SU-DHL-6 (cell line): Measurements from ENCODE around the gene SH3BP5.

Experiments
- H2AFZ ChIP-seq: fragments of 200-600 bp; sonication (generic); 2 replicates; pipeline ENCODE4 v1.6.1; 2014; ENCODE audit warnings: low read depth, mild to moderate bottlenecking, moderate library complexity, mixed read lengths, antibody characterized with exemption, low read length; ENCODE audit not compliant: severe bottlenecking
- H3F3A ChIP-seq: fragments of 200-600 bp; shearing (Covaris generic); 2 replicates; pipeline ENCODE4 v1.6.0; 2016; ENCODE audit warnings: antibody characterized with exemption, mild to moderate bottlenecking; ENCODE audit not compliant: insufficient read depth
- H3K27ac ChIP-seq: fragments of 200-600 bp; sonication (generic); 2 replicates; pipeline ENCODE4 v1.5.1; 2016; ENCODE audit warnings: low read depth, mild to moderate bottlenecking, low read length, moderate library complexity, mixed read lengths
- H3K27me3 ChIP-seq: fragments of 200-600 bp; sonication (generic), shearing (Covaris generic); 2 replicates; pipeline ENCODE4 v1.6.0; 2014; ENCODE audit warnings: mild to moderate bottlenecking, low read length
- H3K36me3 ChIP-seq: fragments of 200-600 bp; sonication (generic); 2 replicates; pipeline ENCODE4 v1.6.1; 2014; ENCODE audit warnings: mild to moderate bottlenecking, low read length, mixed read lengths
- H3K4me2 ChIP-seq: fragments of 300-600, 200-600 bp; shearing (Covaris generic), sonication (generic); 2 replicates; pipeline ENCODE4 v1.6.0; 2014; ENCODE audit warnings: low read length, low read depth, mild to moderate bottlenecking; ENCODE audit not compliant: poor library complexity, severe bottlenecking
- H3K4me3 ChIP-seq: fragments of 200-600 bp; sonication (generic); 2 replicates; pipeline ENCODE4 v1.5.1; 2014; ENCODE audit warnings: antibody characterized with exemption, low read length, mild to moderate bottlenecking, mixed read lengths; ENCODE audit not compliant: insufficient read depth, poor library complexity, severe bottlenecking
- H3K79me2 ChIP-seq: fragments of 200-600 bp; sonication (generic); 2 replicates; pipeline ENCODE4 v1.6.1; 2014; ENCODE audit warnings: mild to moderate bottlenecking, low read length, moderate library complexity; ENCODE audit not compliant: insufficient read depth
- H3K9ac ChIP-seq: fragments of 200-600 bp; sonication (generic); 2 replicates; pipeline ENCODE4 v1.7.0; 2014; ENCODE audit warnings: mild to moderate bottlenecking, low read length
- H3K9me2 ChIP-seq: fragments of 200-600 bp; sonication (generic); replicated peaks from 2 replicates; pipeline ENCODE4 v1.6.1; 2014; ENCODE audit warnings: low read length; ENCODE audit not compliant: insufficient read depth
- H3K9me3 ChIP-seq: fragments of 200-600 bp; sonication (generic); 2 replicates; pipeline ENCODE4 v1.6.1; 2014; ENCODE audit warnings: low read length, mixed read lengths; ENCODE audit not compliant: insufficient read depth
- H4K20me1 ChIP-seq: fragments of 200-600 bp; sonication (generic); 2 replicates; pipeline ENCODE4 v1.6.1; 2014; ENCODE audit warnings: low read depth, mild to moderate bottlenecking, antibody characterized with exemption, low read length, moderate library complexity, mixed read lengths
- CTCF ChIP-seq: fragments of 200-600 bp; sonication (generic); IDR thresholded peaks from one replicate; pipeline ENCODE4 v1.5.1; 2017; ENCODE audit warnings: antibody characterized with exemption, mild to moderate bottlenecking, low read length, moderate library complexity; ENCODE audit not compliant: insufficient read depth, poor library complexity, severe bottlenecking
- EZH2phosphoT487 ChIP-seq: fragments of 200-600 bp; sonication (generic), shearing (Covaris generic); conservative IDR thresholded peaks from 2 replicates; pipeline ENCODE4 v1.6.1; 2018; ENCODE audit warnings: mild to moderate bottlenecking, antibody characterized with exemption, low read length, moderate library complexity, mixed read lengths

SH3BP5 gene

DNA sequence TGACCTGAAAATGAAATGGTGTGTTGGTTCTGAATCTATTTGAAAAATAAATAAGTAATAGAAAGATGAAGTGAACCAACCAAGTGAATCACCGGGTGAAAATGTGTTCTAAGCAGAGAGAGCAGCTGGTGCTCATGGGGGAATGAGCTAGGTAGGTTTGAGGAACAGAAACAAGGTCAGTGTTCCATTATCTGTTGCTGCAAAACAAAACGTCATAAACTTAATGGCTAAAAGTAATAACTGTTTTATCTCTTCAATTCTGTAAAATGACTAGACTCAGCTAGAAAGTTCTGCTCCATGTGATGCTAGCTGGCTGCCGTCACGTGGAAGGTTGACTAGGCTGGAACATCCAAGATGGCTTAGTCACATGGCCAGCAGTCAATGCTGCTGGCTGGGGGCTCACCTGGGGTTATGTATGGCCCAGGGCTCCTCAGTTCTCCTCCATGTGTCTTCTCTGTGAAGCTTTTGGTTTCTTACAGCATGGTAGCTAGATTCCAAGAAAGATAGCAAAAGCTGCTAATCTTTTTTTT, 13.3 kb upstream of the SH3BP5 start:
- no peaks in the 10 kb centered on the region for H3K9me3 ChIP-seq
- no peaks in the 10 kb centered on the region for H4K20me1 ChIP-seq
- H3K79me2 ChIP-seq, result no peaks in the 10 kb centered on the region
- H3K27me3 ChIP-seq, result no peaks in the 10 kb centered on the region
- no peaks in the 10 kb centered on the region for H3K36me3 ChIP-seq
- TF ChIP-seq CTCF, result no peak
- no peak for TF ChIP-seq EZH2phosphoT487
- H3K4me2 ChIP-seq, result peak overlapping the region; percentile 38
- H2AFZ ChIP-seq, result peak overlapping the region; percentile 83
- no peaks in the 10 kb centered on the region for H3K9me2 ChIP-seq
- H3F3A ChIP-seq, result no peaks in the 10 kb centered on the region
- no peak overlapping the region for H3K9ac ChIP-seq
- H3K27ac ChIP-seq, result peak overlapping the region; percentile 58
- H3K4me3 ChIP-seq, result no peak overlapping the region

DNA sequence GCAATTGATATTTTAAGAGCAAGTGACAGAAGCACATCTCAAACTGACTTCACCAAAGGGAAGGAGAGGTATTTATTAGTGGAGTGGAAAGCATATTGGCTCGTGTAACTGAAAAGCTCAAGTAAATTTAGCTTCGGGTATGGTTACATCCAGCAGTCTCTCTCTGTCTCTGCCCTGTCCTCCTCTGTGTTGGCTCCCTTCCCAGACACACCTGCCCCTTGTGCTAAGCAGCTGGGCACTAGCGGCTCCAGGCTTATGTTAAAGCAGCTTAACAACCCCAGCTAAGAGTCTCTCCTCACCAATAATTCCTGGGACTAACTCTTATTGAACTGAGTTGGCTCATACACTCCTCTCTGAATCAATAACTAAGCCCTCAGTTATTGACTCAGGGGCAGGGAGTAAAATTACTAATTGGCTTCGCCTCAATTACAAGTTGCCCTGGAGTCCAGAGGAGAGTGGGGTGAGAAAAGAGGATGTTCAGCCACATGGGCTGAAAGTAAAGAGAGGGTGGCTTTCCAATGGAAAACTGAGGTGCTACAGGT, 12.8 kb upstream of the SH3BP5 start:
- peak overlapping the region; percentile 58 for H3K27ac ChIP-seq
- TF ChIP-seq CTCF (no peak), EZH2phosphoT487 (no peak)
- no peaks in the 10 kb centered on the region for H3K9me3 ChIP-seq
- H3K9me2 ChIP-seq, result no peaks in the 10 kb centered on the region
- no peaks in the 10 kb centered on the region for H3K36me3 ChIP-seq
- H3F3A ChIP-seq, result no peaks in the 10 kb centered on the region
- H2AFZ ChIP-seq, result peak overlapping the region; percentile 83
- H3K4me2 ChIP-seq, result peak overlapping the region; percentile 38
- H3K79me2 ChIP-seq, result no peaks in the 10 kb centered on the region
- no peak overlapping the region for H3K4me3 ChIP-seq
- H4K20me1 ChIP-seq, result no peaks in the 10 kb centered on the region
- H3K9ac ChIP-seq, result no peak overlapping the region
- H3K27me3 ChIP-seq, result no peaks in the 10 kb centered on the region

GRCh38 chr3:15342945-15343344, 10.6 kb upstream of the SH3BP5 start:
- H4K20me1 ChIP-seq, result no peaks in the 10 kb centered on the region
- H3K27ac ChIP-seq, result no peak overlapping the region
- no peaks in the 10 kb centered on the region for H3K79me2 ChIP-seq
- no peak overlapping the region for H3K4me2 ChIP-seq
- no peaks in the 10 kb centered on the region for H3F3A ChIP-seq
- H3K4me3 ChIP-seq, result no peak overlapping the region
- H3K9me3 ChIP-seq, result no peaks in the 10 kb centered on the region
- no peaks in the 10 kb centered on the region for H3K27me3 ChIP-seq
- no peaks in the 10 kb centered on the region for H3K36me3 ChIP-seq
- H3K9me2 ChIP-seq, result no peaks in the 10 kb centered on the region
- no peak overlapping the region for H2AFZ ChIP-seq
- no peak for TF ChIP-seq CTCF
- no peak for TF ChIP-seq EZH2phosphoT487
- no peak overlapping the region for H3K9ac ChIP-seq
